Measurements from ENCODE around the gene AQP10. TPM values are rescaled to one million over a fixed set of nuclear protein-coding genes. Genes with fewer than 3 reads are reported as not detected.
A peak's percentile ranks its signal among the peaks of the same experiment; 100 is the strongest.

The AQP10 gene
- total and polyA plus RNA-seq, 9 of the 15 experiments (the other 6 are each of a cell fraction or from before 2014, with no cell fraction given), result 0.37 to 9.7 (median 1.9) TPM

DNA sequence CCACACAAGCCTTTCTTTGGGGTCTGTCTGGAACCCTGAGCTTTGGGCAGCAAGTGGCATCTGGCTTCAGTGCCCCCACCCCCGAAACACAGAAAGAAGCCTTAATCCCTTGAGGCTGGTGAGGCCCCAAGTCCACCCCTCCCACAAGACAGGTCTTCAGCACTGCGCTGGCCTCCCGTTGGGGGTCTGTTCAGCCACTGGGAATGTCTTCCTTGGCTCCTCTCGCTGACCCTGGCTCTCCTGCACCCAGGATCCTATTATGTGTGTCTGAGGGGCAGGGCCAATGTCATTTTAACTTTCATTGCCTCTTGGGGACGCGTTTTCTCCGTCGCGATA, 31.3 kb downstream of the AQP10 start:
- ChIA-PET CTCF (ENCODE audit: low intra/inter-chr PET ratio) (no interaction called here), POLR2A (interaction anchor here (0.5 to 1.1 kb wide), 3 partner anchors 85 to 689 kb away, joined by 3 read pairs; no protein-coding TSS in a partner anchor)
- H3K4me1 ChIP-seq (replicated peaks in 1 of 2; ENCODE audit: control insufficient read depth in 2 of 2, insufficient read depth in 2 of 2, low read length in 2 of 2), result peaks cover 31 to 46% of the 10 kb centered on the region in 2 experiments
- no peaks in the 10 kb centered on the region for H3K27me3 ChIP-seq (ENCODE audit: control insufficient read depth in 2 of 2, insufficient read depth in 2 of 2, low read length in 2 of 2)
- no peaks in the 10 kb centered on the region for H3K9me3 ChIP-seq (replicated peaks; ENCODE audit: control insufficient read depth, insufficient read depth, low read depth, low read length)
- DNase-seq (ENCODE audit: extremely low read depth in 1 of 4, low spot score in 3 of 4), result no peak
- BruUV-seq (replicated peaks), result no TSS peak
- peak overlapping the region; percentile 29 for H3K4me3 ChIP-seq
- intact Hi-C loops (cut with micrococcal nuclease) (loop anchor here (5.0 kb wide), 2 partner anchors 55 to 165 kb away; partner anchors contain the start of gene IL6R), in situ Hi-C loops (cut with MboI) (no loop called here)
- 0 out of 2 replicates have a peak, but pooled peaks cover 7% of the 10 kb centered on the region for H4K20me1 ChIP-seq (replicated peaks; ENCODE audit: control insufficient read depth, insufficient read depth, low read length)
- no peak for ATAC-seq
- peak overlapping the region; percentile 89 for H2AFZ ChIP-seq (ENCODE audit: low read depth, low read length)
- H3K36me3 ChIP-seq (ENCODE audit: control insufficient read depth, insufficient read depth, low read length), result peaks cover 22% of the 10 kb centered on the region; the same call in 2 of the 3 replicates
- H3K27ac ChIP-seq (ENCODE audit: extremely low read depth, low read depth, low read length), result no peak overlapping the region
- peak overlapping the region; percentile 81 for H3K4me2 ChIP-seq (ENCODE audit: insufficient read depth, low read length)
- H3K9me1 ChIP-seq (ENCODE audit: control insufficient read depth, insufficient read depth, low read length), result no peaks in the 10 kb centered on the region
- WGBS (ENCODE audit: insufficient coverage, low coverage, missing lambda C conversion rate), result 2% methylated on average over 9 of the region's 9 CpGs
- FAIRE-seq, result no peak
- no peaks in the 10 kb centered on the region for H3K79me2 ChIP-seq (ENCODE audit: control insufficient read depth, insufficient read depth, low read length)
- no peak for TF ChIP-seq PHTF2 (CRISPR knock-in tag; IDR thresholded peaks at IDR 0.05)
- no peak for TF ChIP-seq STAG1 (CRISPR knock-in tag; IDR thresholded peaks at IDR 0.05; ENCODE audit: borderline replicate concordance)
- no peak for TF ChIP-seq ZNF232 (CRISPR knock-in tag; IDR thresholded peaks at IDR 0.05)
- TF ChIP-seq MECOM (CRISPR knock-in tag; IDR thresholded peaks at IDR 0.05), result no peak
- no peak for TF ChIP-seq ZNF354B (CRISPR knock-in tag; IDR thresholded peaks at IDR 0.05)
- no peak for TF ChIP-seq KHSRP (IDR thresholded peaks at IDR 0.05)
- no peak for TF ChIP-seq POLR2AphosphoS2 (IDR thresholded peaks at IDR 0.05; ENCODE audit: low read length)
- TF ChIP-seq TAF7 (tag; IDR thresholded peaks at IDR 0.05), result no peak
- TF ChIP-seq MYBL2 (IDR thresholded peaks at IDR 0.05; ENCODE audit: low read depth), result no peak
- no peak for TF ChIP-seq MYBL2 (CRISPR knock-in tag; IDR thresholded peaks at IDR 0.05; ENCODE audit: borderline replicate concordance)
- no peak for TF ChIP-seq FOXK2 (conservative IDR thresholded peaks at IDR 0.05 in 1 of 2, IDR thresholded peaks at IDR 0.05 in 1 of 2; ENCODE audit: low read depth in 2 of 2)
- peak in 1 of 2 experiments; percentile 35; a peak in 1 of 4 replicates for TF ChIP-seq ETV6 (IDR thresholded peaks at IDR 0.05; ENCODE audit: borderline replicate concordance in 1 of 2, low read depth in 2 of 2, low read length in 1 of 2)
- no peak for TF ChIP-seq ETV6 (CRISPR knock-in tag; IDR thresholded peaks at IDR 0.05; ENCODE audit: borderline replicate concordance)
- TF ChIP-seq, protein P1, sequence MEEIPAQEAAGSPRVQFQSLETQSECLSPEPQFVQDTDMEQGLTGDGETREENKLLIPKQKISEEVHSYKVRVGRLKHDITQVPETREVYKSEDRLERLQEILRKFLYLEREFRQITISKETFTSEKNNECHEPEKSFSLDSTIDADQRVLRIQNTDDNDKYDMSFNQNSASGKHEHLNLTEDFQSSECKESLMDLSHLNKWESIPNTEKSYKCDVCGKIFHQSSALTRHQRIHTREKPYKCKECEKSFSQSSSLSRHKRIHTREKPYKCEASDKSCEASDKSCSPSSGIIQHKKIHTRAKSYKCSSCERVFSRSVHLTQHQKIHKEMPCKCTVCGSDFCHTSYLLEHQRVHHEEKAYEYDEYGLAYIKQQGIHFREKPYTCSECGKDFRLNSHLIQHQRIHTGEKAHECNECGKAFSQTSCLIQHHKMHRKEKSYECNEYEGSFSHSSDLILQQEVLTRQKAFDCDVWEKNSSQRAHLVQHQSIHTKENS (CRISPR knock-in tag; IDR thresholded peaks at IDR 0.05), result no peak
- no peak for TF ChIP-seq ETV1 (tag; conservative IDR thresholded peaks at IDR 0.05; ENCODE audit: low read depth)
- 0 out of 2 replicates have a peak, but pooled peaks have one; percentile 22 for TF ChIP-seq ZBED1 (IDR thresholded peaks at IDR 0.05)
- no peak for TF ChIP-seq HSF4 (CRISPR knock-in tag; IDR thresholded peaks at IDR 0.05; ENCODE audit: borderline replicate concordance)
- TF ChIP-seq SPI1 (IDR thresholded peaks at IDR 0.05; ENCODE audit: borderline replicate concordance, low read depth, low read length), result no peak
- TF ChIP-seq FIP1L1 (IDR thresholded peaks at IDR 0.05; ENCODE audit: low read depth, low read length, poor library complexity, severe bottlenecking), result no peak
- H3K9ac ChIP-seq (ENCODE audit: insufficient read depth in 1 of 2, low read depth in 2 of 2, low read length in 2 of 2), result peak overlapping the region; percentile 24 to 74; a peak in 2 of 4 replicates
